ENCODE results near the gene PLA2G2D. TPM values are rescaled to one million over a fixed set of nuclear protein-coding genes. Genes with fewer than 3 reads are reported as not detected.

PLA2G2D gene
- total and polyA plus RNA-seq, 2 of the 8 experiments (the other 6 are each of a cell fraction or from before 2014, with no cell fraction given) = not detected

DNA sequence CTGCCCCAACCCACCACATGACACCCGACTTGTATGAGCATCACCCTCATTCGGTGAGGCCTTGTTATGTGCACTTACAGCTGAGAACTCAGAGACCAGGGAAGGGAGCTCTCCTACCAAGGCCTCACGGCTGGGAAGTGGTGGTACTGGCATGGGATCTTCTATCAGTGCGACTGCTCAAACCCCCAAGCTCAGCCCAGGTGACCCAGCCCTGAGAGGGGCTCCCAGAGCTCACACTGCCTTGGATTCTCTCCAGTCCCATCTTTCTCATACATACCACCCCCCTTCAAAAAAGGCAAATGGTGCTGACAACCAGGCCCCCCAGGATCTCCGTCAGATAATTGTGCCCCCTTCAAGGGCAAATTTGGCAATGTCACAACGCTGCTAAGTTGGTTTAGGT, 19.0 kb upstream of the PLA2G2D start (continued):
- TF ChIP-seq, protein P1, sequence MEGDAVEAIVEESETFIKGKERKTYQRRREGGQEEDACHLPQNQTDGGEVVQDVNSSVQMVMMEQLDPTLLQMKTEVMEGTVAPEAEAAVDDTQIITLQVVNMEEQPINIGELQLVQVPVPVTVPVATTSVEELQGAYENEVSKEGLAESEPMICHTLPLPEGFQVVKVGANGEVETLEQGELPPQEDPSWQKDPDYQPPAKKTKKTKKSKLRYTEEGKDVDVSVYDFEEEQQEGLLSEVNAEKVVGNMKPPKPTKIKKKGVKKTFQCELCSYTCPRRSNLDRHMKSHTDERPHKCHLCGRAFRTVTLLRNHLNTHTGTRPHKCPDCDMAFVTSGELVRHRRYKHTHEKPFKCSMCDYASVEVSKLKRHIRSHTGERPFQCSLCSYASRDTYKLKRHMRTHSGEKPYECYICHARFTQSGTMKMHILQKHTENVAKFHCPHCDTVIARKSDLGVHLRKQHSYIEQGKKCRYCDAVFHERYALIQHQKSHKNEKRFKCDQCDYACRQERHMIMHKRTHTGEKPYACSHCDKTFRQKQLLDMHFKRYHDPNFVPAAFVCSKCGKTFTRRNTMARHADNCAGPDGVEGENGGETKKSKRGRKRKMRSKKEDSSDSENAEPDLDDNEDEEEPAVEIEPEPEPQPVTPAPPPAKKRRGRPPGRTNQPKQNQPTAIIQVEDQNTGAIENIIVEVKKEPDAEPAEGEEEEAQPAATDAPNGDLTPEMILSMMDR (IDR thresholded peaks at IDR 0.05; ENCODE audit: control extremely low read depth in 1 of 3, insufficient read depth in 1 of 3, low read depth in 1 of 3, low read length in 3 of 3) = no peak
- no peak for TF ChIP-seq TAF1 (IDR thresholded peaks at IDR 0.05; ENCODE audit: low read depth, low read length)
- TF ChIP-seq, protein P2, sequence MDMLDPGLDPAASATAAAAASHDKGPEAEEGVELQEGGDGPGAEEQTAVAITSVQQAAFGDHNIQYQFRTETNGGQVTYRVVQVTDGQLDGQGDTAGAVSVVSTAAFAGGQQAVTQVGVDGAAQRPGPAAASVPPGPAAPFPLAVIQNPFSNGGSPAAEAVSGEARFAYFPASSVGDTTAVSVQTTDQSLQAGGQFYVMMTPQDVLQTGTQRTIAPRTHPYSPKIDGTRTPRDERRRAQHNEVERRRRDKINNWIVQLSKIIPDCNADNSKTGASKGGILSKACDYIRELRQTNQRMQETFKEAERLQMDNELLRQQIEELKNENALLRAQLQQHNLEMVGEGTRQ (IDR thresholded peaks at IDR 0.05; ENCODE audit: low read length) = no peak
- TF ChIP-seq SP4 (IDR thresholded peaks at IDR 0.05; ENCODE audit: low read length) = no peak
- TF ChIP-seq KDM4A (IDR thresholded peaks at IDR 0.05; ENCODE audit: low read depth, low read length, severe bottlenecking) = no peak
